ENCODE results near the gene ZNF665.
"Not testable (repeated sequence)": the region's sequence is repeated elsewhere in the genome, so short reads cannot be mapped to it uniquely, and the experiment has no call there.

ZNF665 gene

GRCh38 chr19:53192771-53193534 lies at the start of gene ZNF665:
Gene ZNF665, minus strand, starts transcription at chr19:53193358. Its CDS starts 10,460 bp downstream, at chr19:53182898.
- no peak for DNase-seq

- DNase-seq, result no peak
Measured at GRCh38 chr19:53237114-53237777, 44.1 kb upstream of the ZNF665 start.

GRCh38 chr19:53224606-53225005 lies 31.4 kb upstream of the ZNF665 start:
- DNase-seq, result no peak

- DNase-seq, result not testable (repeated sequence)
Measured at GRCh38 chr19:53222716-53223115, 29.6 kb upstream of the ZNF665 start.

GRCh38 chr19:53212703-53213320 lies 19.7 kb upstream of the ZNF665 start:
- DNase-seq, result no peak

GRCh38 chr19:53211554-53211953 lies 18.4 kb upstream of the ZNF665 start:
- not testable (repeated sequence) for DNase-seq

- peak; percentile 55 for DNase-seq
Measured at GRCh38 chr19:53196777-53197396, 3.7 kb upstream of the ZNF665 start.

GRCh38 chr19:53195265-53195903 lies 2.2 kb upstream of the ZNF665 start:
- DNase-seq, result peak; percentile 45

- no peak for DNase-seq
Measured at GRCh38 chr19:53193535-53194222, 521 bp upstream of the ZNF665 start.

GRCh38 chr19:53190253-53190652 lies 2.9 kb downstream of the ZNF665 start:
- DNase-seq, result no peak

- not testable (repeated sequence) for DNase-seq
Measured at GRCh38 chr19:53189691-53190198, 3.4 kb downstream of the ZNF665 start.

GRCh38 chr19:53185155-53185882 lies 7.8 kb downstream of the ZNF665 start:
- DNase-seq, result not testable (repeated sequence)

GRCh38 chr19:53183146-53183764 lies 9.9 kb downstream of the ZNF665 start:
- DNase-seq, result no peak

GRCh38 chr19:53182202-53182601 lies 11.0 kb downstream of the ZNF665 start:
- no peak for DNase-seq

GRCh38 chr19:53177986-53178385 lies 15.2 kb downstream of the ZNF665 start:
- DNase-seq, result no peak

- no peak for DNase-seq
Measured at GRCh38 chr19:53172889-53173288, 20.3 kb downstream of the ZNF665 start.

GRCh38 chr19:53165691-53166091 lies 27.5 kb downstream of the ZNF665 start:
- DNase-seq, result no peak

- DNase-seq, result no peak
Measured at GRCh38 chr19:53161123-53161522, 32.0 kb downstream of the ZNF665 start.

GRCh38 chr19:53160350-53160749 lies 32.8 kb downstream of the ZNF665 start:
- DNase-seq, result no peak

GRCh38 chr19:53158119-53158656 lies 35.0 kb downstream of the ZNF665 start:
- no peak for DNase-seq

- DNase-seq, result no peak
Measured at GRCh38 chr19:53157626-53158025, 35.5 kb downstream of the ZNF665 start.

Data from NCI-H2171 (cell line).